Stimulated activated CD8-positive, alpha-beta memory T cell treated with anti-CD3 and anti-CD28 coated beads, Interleukin-15, amount 100 ng/mL, for 24 hours (primary cell): Measurements from ENCODE around the gene ABCC11.
"Not testable (repeated sequence)": the region's sequence is repeated elsewhere in the genome, so short reads cannot be mapped to it uniquely, and the experiment has no call there.

Experiments used
- DNase-seq: peaks from one replicate; pipeline ENCODE4 v3.0.0-alpha.2; 2020; ENCODE audit warnings: low read depth

ABCC11 gene

GRCh38 chr16:48246066-48246465 is 1.3 kb downstream of the ABCC11 start:
- DNase-seq: no peak

DNA sequence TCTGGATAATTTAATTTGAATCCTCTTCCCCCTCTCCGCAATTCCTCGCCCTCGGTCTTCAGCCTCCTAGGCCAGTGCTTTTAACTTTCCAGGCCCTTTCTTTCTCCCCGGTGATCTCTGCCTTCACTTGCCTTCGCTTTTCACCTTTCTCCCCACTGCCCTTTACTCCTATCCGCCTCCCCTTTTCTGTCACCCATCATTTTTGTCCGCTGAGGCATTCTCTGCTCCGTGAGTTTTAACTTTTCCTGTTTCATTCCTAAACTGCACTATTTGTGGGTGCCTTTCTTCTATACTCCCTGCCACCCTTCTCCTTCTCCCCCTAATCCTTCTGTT is 2.5 kb downstream of the ABCC11 start:
- no peak for DNase-seq

- DNase-seq: peak; percentile 86
Observed at GRCh38 chr16:48244080-48244862, 3.1 kb downstream of the ABCC11 start, which contains the start of gene LONP2. Gene LONP2, plus strand, starts transcription at chr16:48244300. Its CDS starts 89 bp downstream, at chr16:48244389.

DNA sequence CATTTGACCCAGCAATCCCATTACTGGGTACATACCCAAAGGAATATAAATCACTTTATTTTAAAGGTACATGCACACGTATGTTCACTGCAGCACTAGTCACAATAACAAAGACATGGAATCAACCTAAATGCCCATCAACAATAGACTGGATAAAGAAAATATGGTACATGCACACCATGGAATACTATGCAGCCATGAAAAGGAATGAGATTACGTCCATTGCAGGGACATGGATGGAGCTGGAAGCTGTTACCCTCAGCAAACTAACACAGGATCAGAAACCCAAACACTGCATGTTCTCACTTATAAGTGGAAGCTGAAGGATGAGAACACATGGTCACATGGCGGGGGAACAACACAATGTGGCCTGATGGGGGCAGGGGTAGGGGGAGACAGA is 7.2 kb downstream of the ABCC11 start:
- not testable (repeated sequence) for DNase-seq

DNA sequence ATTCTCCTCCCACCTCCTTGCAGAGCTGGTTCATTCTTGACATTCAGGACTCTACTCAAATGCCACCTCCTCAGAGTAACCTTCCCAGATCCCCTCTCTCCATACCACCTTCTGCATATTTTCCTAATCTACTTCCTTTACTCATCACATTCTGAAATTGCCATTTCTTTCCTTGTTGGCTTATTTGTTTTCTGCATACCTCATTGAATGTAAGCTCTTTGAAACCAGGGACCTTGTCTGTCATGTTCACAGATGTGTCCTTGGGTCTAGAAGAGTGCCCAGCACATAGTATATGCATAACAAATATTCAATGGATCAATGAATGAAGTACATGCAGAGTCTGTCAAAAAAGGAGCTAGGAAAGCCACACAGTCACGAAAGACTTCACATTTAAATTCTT is 11.1 kb downstream of the ABCC11 start:
- no peak for DNase-seq

DNA sequence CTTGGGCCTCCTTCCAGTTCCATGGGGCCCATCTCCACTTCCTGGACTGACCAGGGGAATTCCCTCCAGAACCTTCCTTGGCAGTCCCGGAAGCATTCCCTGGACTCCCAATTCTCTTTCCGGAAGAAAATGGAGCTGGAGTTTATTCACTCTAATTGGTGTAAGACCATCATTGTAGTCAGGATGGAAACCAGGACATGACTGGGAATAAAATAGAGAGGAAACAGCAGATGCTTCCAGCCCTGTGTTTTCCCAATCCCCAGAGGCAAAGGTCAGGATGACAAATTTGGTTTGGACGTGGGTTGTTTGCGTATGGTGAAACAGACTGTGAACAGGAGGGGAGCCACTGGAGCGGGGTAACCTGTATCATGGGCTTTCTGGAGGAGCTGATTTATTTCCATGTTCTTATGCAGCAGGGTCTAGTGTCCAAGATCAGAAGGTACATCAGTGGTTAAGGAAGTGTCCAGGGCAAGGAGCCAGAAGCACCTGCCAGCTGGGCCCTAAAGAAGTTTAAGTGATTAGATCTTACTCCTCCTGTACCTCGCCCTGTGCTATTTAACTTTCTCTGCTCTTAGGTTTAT is 11.7 kb downstream of the ABCC11 start:
- no peak for DNase-seq

GRCh38 chr16:48235058-48235555 is 12.2 kb downstream of the ABCC11 start:
- DNase-seq: no peak

- DNase-seq: no peak
Observed at GRCh38 chr16:48234630-48235029, 12.7 kb downstream of the ABCC11 start.

GRCh38 chr16:48232493-48233040 is 14.8 kb downstream of the ABCC11 start:
- no peak for DNase-seq

DNA sequence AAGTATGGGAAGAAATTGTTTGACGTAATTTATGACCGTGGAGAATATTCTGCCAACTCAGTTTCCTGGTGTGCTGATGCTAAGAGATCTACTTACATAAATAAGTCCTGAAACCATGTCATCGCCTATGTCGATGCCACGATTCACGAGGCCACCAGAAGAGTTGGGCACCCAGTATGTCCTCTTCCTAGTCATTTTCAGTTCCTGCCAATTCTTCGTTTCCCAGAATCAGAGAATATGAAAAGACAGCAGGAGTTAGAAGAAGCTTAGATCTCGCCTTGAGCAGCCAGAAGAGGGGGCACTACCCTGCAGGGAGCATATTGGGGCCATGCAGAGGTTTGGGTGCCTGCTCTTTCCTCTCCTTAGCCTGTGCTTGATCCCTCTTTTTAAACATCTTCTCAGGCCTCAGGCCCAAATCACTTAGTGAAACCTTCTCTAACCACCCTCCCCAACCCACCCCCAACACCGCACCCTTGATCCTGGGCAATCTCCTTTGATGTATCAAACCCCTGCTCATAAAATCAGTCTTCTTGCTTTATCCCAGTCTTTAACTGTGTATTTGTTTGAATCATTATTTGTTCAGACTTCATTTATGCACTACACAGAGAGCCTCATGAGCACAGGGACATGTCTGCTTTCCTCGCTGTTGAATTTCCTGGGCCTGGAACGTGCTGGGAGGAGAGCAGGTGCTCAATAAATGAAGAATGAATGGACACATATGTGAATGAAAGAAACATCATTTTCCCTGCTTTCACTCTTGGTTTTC is 15.4 kb downstream of the ABCC11 start:
- no peak for DNase-seq

DNA sequence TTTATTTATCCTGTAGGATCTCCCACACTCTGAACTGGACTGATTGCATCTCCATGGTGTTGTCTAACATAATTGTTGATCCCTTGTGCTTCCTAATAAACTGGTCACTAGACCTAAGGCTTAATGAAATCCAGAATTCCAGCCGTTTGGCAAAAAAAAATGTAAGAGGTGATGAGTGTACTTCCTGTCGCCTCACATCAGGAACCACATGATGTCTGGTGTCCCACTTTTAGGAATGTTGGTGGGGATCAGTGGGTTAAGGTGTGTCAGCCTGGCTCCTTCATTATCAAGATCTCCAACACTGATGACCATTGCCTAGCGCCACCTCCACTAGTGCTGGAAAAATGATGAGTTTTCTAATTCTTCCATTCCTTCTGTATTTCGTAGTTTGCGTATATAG is 21.9 kb downstream of the ABCC11 start:
- no peak for DNase-seq

DNA sequence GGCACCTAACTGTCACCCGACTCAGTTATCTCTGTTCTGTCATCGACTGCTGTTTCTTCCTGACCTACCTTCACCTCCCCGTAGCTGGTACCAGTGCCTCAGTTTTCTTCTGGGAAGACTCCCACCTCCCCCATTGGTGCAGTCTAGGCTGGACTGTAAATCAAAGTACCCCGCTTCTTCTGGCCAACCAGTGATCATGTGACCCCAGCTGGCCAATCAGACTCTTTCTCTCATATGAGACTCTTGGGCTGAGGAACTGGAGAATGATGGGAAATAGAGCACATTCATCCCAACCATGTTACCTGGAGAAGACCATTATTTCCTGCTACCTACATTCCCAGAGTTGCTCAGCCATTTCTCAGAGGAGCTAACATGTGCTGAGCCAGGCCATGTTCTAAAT is 23.8 kb downstream of the ABCC11 start:
- no peak for DNase-seq

GRCh38 chr16:48220891-48221290 is 26.4 kb downstream of the ABCC11 start:
- DNase-seq: no peak

DNA sequence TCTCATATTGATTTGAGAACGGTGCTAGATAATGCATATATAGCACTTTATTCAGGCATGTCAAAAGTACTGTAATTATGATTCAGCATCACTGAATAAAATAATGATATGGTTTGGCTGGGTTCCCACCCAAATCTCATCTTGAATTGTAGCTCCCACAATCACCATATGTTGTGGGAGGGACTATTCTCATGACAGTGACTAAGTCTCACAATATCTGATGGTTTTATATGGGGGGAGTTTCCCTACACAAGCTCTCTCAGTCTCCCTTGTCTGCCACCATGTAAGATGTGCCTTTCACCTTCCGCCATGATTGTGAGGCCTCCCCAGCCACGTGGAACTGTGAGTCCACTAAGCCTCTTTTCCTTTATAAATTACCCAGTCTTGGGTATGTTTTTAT is 28.9 kb downstream of the ABCC11 start:
- DNase-seq: no peak

DNA sequence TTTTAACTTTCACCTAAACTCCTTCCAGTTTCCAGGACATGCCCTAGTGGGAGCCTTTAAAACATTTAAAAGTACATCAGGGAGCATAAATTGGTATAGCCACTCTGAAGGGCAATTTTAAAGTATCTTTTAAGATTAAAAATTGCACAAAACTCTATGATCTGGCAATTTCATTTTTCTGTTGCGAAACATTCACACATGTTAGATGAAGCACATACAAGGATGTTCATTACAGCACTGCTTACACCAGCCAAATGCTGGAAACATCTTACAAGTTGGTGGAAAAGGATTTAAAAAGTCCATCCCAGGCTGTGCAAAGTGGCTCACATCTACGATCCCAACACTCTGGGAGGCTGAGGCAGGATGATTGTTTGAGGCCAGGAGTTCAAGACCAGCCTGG is 29.6 kb downstream of the ABCC11 start:
- no peak for DNase-seq

- DNase-seq: no peak
Observed at GRCh38 chr16:48215738-48216137, 31.6 kb downstream of the ABCC11 start.

DNA sequence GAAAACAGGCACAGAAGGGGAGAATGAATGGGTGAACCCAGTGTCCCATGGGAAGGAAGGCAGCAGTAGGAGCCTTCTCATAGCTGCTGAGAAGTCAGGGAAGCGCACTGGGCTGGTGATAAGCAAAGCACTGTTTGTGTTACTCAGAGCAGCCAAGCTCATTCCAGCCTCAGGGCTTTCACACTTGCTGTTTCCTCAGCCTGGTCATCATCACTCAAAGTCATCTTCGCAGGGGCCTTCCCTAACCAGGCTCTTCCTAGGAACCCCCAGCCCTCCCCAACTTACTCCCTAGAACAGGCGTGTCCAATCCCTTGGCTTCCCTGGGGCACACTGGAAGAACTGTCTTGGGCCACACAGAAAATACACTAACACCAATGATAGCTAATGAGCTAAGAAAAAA is 35.3 kb downstream of the ABCC11 start:
- DNase-seq: no peak

- DNase-seq: no peak
Observed at GRCh38 chr16:48210747-48211146, 36.6 kb downstream of the ABCC11 start.

DNA sequence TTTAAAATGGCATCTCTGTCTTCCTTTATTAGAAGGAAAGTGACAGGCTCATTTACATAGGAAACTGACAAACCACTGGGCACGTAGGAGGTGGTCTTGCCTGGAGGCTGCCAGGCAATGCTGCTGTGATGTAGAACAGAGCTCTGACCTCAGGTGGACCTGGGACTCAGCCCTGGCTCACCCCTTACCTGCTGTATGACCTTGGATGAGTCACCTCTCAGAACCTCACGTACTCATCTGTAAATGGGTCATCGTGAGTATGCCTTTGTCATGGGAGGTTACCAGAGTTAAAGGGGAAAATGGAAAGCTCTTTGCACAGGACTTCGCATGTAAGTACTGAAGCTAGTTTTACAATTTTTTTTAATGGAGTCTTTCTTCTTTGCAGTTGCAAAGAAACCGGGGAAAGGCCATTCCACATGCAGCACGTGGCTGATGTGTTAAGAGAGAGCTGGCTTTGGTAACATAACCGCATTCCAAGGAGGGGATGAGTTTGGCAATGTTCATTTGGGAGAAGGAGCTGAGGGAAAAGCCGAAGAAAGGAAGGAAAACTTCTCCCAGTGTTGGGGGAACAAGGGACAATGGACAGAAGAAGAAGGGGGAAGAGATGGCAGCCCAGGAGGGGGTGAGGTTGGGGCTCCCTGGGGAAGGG is 40.6 kb downstream of the ABCC11 start:
- DNase-seq: no peak

DNA sequence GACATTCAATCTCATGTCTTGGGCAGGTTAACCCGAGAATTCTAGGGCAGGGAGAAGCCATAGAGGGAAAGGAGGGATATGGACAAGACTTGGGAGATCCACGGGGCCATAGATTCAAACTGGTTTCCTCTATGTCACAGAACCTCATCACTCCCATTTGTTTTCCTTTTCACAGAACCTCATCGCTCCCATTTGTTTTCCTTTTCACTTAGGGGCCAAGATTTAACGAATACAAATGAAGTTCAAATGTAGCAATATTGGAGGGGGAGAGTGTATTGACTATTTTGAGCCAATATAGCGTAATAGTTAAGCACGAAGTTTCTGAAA is 42.6 kb downstream of the ABCC11 start:
- DNase-seq: no peak

GRCh38 chr16:48203974-48204824 is 43.1 kb downstream of the ABCC11 start:
- no peak for DNase-seq
